MCF 10A (cell line): ENCODE data around the gene ZBTB2. TPM values are rescaled to one million over a fixed set of nuclear protein-coding genes. Genes with fewer than 3 reads are reported as not detected.

ENCODE experiments used
- BruUV-seq: library from RNA; stranded (reverse); fragments of 400-500 nt; replicated peaks from 2 replicates; lab custom pipeline; 2021; lab: Mats Ljungman, UMichigan
- CTCF ChIA-PET: fragments of 300-600 bp; sonication (Branson Sonifier 250); formaldehyde crosslinking; extraction: SDS; loops from one replicate; lab custom pipeline; 2021; ENCODE audit warnings: antibody characterized with exemption, inconsistent platforms; lab: Yijun Ruan, JAX
- POLR2A ChIA-PET: fragments of 300-600, 350-650 bp; sonication (Branson Sonifier 250); formaldehyde crosslinking; extraction: SDS; loops from one replicate; lab custom pipeline; 2020; ENCODE audit warnings: antibody characterized with exemption, inconsistent platforms; lab: Yijun Ruan, JAX
- DNase-seq: peaks from one replicate; pipeline ENCODE4 v3.0.0-alpha.2; 2018; ENCODE audit not compliant: unreplicated experiment
- H3K27ac Mint-ChIP-seq: one replicate; pipeline ENCODE4 v1.8.0; 2022; ENCODE audit warnings: mild to moderate bottlenecking, low read depth, mixed read lengths; ENCODE audit not compliant: unreplicated experiment
- H3K27me3 Mint-ChIP-seq: one replicate; pipeline ENCODE4 v1.8.0; 2022; ENCODE audit warnings: mixed read lengths; ENCODE audit not compliant: insufficient read depth, unreplicated experiment
- H3K36me3 Mint-ChIP-seq: one replicate; pipeline ENCODE4 v1.8.0; 2022; ENCODE audit warnings: mild to moderate bottlenecking, moderate library complexity, mixed read lengths; ENCODE audit not compliant: insufficient read depth, unreplicated experiment
- H3K4me1 Mint-ChIP-seq: one replicate; pipeline ENCODE4 v1.8.0; 2022; ENCODE audit warnings: mixed read lengths; ENCODE audit not compliant: insufficient read depth, unreplicated experiment
- H3K4me3 Mint-ChIP-seq: one replicate; pipeline ENCODE4 v1.8.0; 2022; ENCODE audit warnings: mild to moderate bottlenecking, moderate library complexity, mixed read lengths; ENCODE audit not compliant: unreplicated experiment
- H3K9me3 Mint-ChIP-seq: one replicate; pipeline ENCODE4 v1.8.0; 2022; ENCODE audit warnings: mixed read lengths; ENCODE audit not compliant: unreplicated experiment
- intact Hi-C: fragments of 100-400 bp; cut with micrococcal nuclease; formaldehyde crosslinking; loops from 2 replicates; pipeline ENCODE4 v1.14.1; 2022
- total RNA-seq: library from RNA; stranded (reverse); gene quantifications from 2 replicates; pipeline ENCODE4 v1.2.3, GENCODE V29; 2022
- TF ChIP-seq, protein P1 (sequence below): fragments of 200-600 bp; IDR thresholded peaks from one replicate; pipeline ENCODE4 v1.8.0; 2022; ENCODE audit warnings: antibody characterized with exemption, mild to moderate bottlenecking; ENCODE audit not compliant: unreplicated experiment

ZBTB2 gene
- total RNA-seq, 1 experiment from 2014 or later, result 15.6 TPM

DNA sequence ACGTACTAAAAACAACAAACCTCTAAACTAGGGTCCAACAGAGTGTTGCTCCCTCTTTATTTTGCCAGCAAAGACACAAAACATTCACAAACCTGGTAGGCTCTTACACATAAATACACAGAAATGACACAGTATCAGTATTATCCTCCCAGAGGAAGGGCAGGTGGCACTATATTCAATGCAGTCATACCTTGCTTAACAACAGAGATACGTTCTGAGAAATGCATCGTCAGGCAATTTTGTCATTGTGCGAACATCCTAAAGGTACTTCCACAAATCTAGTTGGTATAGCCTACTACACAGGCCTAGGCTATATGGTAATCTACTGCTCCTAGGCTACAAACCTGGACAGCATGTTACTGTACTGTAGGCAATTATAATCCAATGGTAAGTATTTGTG is 9.6 kb downstream of the ZBTB2 start:
- no peak overlapping the region for H3K4me3 Mint-ChIP-seq
- no peak for DNase-seq
- TF ChIP-seq, protein P1, sequence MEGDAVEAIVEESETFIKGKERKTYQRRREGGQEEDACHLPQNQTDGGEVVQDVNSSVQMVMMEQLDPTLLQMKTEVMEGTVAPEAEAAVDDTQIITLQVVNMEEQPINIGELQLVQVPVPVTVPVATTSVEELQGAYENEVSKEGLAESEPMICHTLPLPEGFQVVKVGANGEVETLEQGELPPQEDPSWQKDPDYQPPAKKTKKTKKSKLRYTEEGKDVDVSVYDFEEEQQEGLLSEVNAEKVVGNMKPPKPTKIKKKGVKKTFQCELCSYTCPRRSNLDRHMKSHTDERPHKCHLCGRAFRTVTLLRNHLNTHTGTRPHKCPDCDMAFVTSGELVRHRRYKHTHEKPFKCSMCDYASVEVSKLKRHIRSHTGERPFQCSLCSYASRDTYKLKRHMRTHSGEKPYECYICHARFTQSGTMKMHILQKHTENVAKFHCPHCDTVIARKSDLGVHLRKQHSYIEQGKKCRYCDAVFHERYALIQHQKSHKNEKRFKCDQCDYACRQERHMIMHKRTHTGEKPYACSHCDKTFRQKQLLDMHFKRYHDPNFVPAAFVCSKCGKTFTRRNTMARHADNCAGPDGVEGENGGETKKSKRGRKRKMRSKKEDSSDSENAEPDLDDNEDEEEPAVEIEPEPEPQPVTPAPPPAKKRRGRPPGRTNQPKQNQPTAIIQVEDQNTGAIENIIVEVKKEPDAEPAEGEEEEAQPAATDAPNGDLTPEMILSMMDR, result no peak
- peaks cover 16% of the 10 kb centered on the region for H3K4me1 Mint-ChIP-seq
- no peaks in the 10 kb centered on the region for H3K9me3 Mint-ChIP-seq
- no peaks in the 10 kb centered on the region for H3K27me3 Mint-ChIP-seq
- intact Hi-C loops, result no loop called here
- POLR2A ChIA-PET, result interaction anchor here (0.6 kb wide), 1 partner anchor 20 kb away, joined by 3 read pairs; no protein-coding TSS in a partner anchor
- no TSS peak for BruUV-seq
- no peak overlapping the region for H3K27ac Mint-ChIP-seq
- peaks cover 6% of the 10 kb centered on the region for H3K36me3 Mint-ChIP-seq
- CTCF ChIA-PET, result no interaction called here

GRCh38 chr6:151380848-151381205 is 10.5 kb downstream of the ZBTB2 start:
- Mint-ChIP-seq H3K27me3 (no peaks in the 10 kb centered on the region), H3K27ac (peak overlapping the region; percentile 21), H3K9me3 (no peaks in the 10 kb centered on the region), H3K4me3 (no peak overlapping the region), H3K4me1 (peaks cover 22% of the 10 kb centered on the region), H3K36me3 (no peaks in the 10 kb centered on the region)
- no peak for DNase-seq
- POLR2A ChIA-PET, result no interaction called here
- TF ChIP-seq, protein P1, result no peak
- intact Hi-C loops, result no loop called here
- no TSS peak for BruUV-seq
- CTCF ChIA-PET, result no interaction called here

DNA sequence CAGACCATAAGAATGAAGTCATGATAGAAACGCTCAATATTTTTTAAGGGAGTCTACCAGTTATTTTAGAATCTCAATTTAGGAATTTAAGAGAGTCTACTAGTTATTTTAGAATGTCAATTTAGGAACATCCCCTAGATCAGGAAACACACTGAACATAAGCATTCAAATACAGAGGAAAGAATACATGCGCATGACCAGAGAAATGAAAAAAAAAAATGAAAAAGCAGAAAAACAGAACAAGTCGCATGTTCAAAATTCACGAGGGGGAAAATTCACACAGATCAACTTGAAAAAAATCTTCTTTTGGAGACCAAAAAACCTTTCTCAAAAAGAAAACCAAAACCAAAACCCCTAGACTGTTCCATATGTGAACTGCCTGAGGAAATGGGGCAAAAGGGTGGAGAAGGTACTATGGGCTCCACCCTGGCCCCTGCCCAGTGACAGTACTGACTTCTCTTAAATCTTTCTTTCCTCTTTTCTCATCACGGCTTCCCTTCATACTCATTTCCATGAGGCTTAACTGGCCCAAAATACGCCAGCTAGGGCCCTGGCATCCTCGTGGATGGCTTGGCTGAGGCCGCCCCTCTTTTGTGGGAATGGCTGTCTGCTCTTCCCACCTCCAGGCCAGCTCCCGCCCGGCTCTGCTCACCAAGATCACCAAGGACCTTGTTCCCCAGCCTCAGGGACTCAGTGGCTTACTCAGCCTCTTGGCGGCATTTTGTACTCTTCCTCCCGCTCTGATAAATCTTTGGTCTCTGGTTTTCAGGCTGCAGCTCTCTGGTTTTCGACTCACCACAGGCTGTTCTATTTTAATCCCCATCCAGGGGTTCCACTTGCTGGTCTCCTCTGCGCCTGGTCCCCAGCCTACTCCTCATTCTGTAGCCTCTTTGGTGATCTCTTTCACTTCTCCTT is 11.2 kb downstream of the ZBTB2 start:
- Mint-ChIP-seq H3K27ac (peak overlapping the region; percentile 21), H3K27me3 (no peaks in the 10 kb centered on the region), H3K36me3 (no peaks in the 10 kb centered on the region), H3K4me3 (no peak overlapping the region), H3K9me3 (no peaks in the 10 kb centered on the region), H3K4me1 (peaks cover 25% of the 10 kb centered on the region)
- no peak for DNase-seq
- ChIA-PET CTCF (no interaction called here), POLR2A (no interaction called here)
- intact Hi-C loops, result no loop called here
- TF ChIP-seq, protein P1, result no peak
- BruUV-seq, result no TSS peak

GRCh38 chr6:151377095-151377494 is 14.3 kb downstream of the ZBTB2 start:
- H3K4me1 Mint-ChIP-seq, result peaks cover 25% of the 10 kb centered on the region
- H3K36me3 Mint-ChIP-seq, result peaks cover 6% of the 10 kb centered on the region

More at GRCh38 chr6:151377095-151377494, 14.3 kb downstream of the ZBTB2 start:
- intact Hi-C loops, result no loop called here
- TF ChIP-seq, protein P1, result no peak
- DNase-seq, result no peak
- POLR2A ChIA-PET, result interaction anchor here (0.8 to 4.0 kb wide), 3 partner anchors 13 to 69 kb away, joined by 3 to 70 read pairs (median 9); partner anchors contain the start of gene ZBTB2
- H3K9me3 Mint-ChIP-seq, result no peaks in the 10 kb centered on the region
- no peak overlapping the region for H3K4me3 Mint-ChIP-seq
- no peaks in the 10 kb centered on the region for H3K27me3 Mint-ChIP-seq
- no TSS peak for BruUV-seq
- no peak overlapping the region for H3K27ac Mint-ChIP-seq
- CTCF ChIA-PET, result interaction anchor here (0.6 to 1.2 kb wide), 3 partner anchors 22 to 485 kb away, joined by 3 to 4 read pairs (median 4); no protein-coding TSS in a partner anchor
